Right hindlimb (tissue), 1 donor: Measurements from ENCODE around the gene TMEM272.

Source experiments
- DNase-seq: peaks from one replicate; pipeline ENCODE4 v3.0.0-alpha.2; 2018

Gene TMEM272

GRCh38 chr13:51803422-51804294 is 41.3 kb downstream of the TMEM272 start, which contains the start of gene DHRS12:
Gene DHRS12, minus strand, starts transcription at chr13:51804163. Its CDS starts 4,504 bp downstream, at chr13:51799659.
- DNase-seq, result peak; percentile 92

DNA sequence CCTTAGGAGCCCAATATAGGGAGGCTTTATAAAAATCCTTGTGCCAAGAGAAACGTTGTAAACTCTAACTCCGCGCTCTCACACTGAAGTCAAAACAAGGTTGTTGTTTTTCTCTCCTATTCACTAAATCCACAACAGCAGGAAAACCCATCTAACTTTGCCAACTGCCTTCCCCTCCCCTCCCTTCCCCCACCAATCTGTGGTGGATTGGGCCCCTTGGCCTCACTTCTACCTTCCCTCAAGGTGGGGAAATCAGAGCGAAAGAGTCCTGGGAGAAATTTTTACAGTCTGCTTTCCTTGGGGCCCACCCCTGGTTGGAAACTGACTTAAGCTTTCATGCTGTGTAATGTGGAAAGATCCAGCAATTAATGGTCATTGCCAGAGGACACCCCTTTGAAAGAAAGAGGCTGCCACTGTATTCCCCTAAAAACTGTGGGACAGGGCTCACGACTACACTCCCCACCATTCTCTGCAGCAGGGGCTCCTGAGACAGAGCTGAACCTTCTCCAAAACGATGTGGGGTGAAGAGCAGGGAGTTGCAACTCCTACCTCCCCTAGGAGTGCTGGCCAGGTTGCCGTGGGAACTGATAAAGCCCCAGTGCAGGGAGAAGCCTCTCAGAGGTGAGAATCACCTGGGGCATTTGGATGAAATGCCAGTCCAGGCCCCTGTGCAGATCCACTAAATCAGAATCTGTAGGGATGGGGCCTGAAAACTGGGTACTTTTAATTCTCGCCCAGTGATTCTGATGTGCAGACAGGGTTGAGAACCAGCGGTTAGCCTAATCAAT is 42.2 kb downstream of the TMEM272 start:
- no peak for DNase-seq

DNA sequence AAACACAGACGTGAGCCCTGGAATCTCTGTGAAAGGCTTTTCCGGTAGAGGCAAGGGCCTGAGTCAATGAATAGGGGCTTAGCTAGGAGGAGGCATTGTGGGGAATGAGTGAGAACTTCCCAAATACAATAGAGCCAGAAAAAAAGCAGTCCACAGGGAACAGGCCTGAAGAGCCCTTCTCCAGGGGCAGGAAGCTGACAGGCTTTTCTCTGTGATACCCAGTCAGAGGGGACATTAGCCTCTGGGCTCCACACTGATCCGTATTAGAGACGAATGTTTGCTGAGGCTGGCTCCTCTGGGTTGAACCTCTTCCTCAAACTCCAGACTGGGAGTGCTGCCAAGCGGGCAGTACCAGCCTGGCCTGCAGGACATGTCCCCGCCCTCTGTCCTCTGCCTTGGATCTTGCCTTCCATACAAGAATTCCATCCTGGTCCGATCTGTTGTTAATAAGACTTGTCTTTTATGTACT is 43.3 kb downstream of the TMEM272 start:
- no peak for DNase-seq

DNA sequence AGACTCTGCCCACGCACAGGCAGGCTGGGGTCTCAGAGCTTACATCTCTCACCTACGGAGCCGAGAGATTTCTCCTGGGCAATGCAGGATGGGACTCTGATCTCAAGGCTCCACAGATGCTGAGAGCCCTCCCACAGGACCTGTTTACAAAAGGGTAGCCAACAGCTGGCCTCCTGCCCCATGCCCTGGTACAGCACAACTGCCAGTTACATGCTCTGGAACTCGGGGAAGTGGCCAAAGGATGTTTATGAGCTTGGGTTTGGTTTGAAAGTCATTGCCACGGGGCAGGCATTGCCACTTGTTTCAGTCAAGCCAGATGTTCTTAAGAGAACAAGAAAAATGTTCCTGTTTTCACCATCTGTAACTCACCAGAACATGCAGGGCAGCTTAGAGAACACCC is 44.5 kb downstream of the TMEM272 start:
- DNase-seq, result no peak

DNA sequence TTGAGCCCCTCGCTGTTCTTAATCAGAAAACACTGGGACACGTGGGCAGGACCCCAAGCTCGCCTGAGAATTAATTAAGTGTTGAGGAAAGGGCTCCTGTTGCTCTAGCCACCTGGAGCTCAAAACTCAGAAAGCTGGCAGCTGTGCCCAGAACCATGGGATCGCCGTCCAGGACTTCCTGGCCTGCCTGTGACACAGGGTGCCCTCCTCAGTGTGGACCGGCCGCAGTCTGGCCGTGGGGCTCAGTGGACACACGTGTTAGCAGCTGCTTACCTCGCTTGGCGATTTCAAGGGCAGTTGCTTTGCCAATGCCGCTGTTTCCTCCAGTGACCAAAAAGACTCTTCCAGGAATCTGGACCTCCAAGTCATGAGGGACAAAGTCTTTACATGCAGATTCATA is 45.7 kb downstream of the TMEM272 start:
- no peak for DNase-seq

DNA sequence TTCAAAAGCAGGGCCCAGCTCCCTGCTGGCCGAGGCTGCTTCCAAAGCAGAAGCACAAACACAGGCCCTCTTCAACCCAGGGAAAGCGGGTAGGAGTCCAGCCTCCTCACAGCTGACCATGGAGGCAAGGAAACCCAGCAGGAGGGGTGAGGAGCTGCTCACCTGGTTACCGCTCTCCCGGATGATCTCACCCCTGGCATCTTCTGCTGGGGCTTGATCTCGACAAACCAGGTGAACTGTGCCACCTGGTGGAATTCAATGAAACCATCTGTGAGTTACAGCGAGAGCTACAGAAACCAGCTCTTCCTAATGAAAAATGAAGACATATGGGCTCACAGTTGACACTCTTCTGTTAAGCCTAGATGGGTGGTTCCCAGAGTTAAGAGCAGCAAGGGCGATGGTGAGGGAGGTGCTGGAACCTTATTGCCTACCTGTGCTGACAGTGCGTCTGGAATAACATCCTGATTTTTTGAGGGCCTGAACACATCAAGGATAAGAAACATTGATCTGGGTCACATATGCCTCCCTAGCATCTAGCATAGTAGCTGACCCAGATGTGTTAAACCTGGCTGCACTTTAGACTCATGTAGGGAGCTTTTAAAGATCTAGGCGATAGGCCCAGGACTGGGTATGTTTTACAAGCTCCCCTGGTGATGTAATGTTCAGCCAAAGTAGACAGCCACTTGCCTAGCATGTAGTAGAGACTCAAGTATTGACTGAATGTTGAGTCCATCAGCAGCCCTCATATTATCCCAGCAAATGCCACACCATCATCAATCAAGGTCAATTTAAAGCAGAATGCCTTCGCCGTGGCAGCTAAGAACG is 47.1 kb downstream of the TMEM272 start:
- DNase-seq, result peak; percentile 67

DNA sequence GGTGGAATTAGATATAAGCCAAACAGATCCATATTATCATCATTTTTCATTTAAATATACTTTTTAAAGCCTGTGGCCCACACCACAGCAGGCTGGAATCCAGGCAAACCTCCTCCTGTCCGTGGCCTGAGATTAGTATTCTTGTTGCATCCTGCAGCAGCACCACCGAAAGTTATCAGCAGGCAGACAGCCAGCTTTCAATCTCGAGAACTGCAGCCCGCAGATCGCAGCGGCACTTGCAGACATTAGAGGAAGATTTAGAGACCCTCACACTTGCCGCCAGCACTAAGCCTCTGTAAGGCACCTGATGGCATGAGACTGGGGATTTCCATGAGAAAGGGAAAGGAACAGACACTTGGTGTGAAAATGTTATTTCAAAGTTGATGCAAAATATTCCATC is 48.4 kb downstream of the TMEM272 start:
- no peak for DNase-seq

DNA sequence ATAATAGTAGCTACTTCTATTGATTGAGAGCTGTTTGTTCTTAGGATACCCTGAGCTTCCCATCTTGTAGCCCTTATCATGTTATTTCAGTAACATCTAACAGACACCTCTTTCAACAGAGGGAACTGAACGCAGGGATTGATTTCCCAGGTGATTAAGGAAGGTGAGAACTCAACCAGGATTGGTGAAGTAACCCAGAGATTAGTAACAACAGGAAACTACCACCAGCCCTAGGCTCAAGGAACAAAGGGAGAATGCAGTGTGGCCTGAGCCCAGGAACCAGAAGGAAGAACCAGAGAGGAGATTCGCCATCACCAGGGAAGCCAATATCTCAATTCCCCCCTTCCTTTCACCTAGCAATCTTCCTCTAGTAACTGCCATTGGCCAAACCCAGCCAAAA is 49.6 kb downstream of the TMEM272 start:
- DNase-seq, result no peak

DNA sequence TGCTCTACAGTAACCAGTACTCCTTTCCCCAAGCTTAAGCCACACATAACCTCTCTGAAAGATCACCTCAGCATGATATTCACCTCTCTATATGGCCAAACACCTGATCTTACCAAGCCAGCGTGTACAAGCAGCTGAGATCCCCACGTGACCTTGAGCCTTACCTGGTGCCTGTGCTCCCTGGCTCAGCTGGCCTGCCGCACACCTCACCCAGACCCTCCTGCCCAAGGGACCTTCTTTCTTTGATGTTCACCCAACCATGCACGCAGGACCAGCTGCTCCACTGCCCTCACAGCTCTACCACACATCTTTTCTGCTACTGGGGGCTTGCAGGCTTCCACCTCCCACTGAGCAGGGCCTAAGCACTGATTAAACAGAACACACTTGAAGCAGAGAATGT is 50.0 kb downstream of the TMEM272 start:
- DNase-seq, result no peak

DNA sequence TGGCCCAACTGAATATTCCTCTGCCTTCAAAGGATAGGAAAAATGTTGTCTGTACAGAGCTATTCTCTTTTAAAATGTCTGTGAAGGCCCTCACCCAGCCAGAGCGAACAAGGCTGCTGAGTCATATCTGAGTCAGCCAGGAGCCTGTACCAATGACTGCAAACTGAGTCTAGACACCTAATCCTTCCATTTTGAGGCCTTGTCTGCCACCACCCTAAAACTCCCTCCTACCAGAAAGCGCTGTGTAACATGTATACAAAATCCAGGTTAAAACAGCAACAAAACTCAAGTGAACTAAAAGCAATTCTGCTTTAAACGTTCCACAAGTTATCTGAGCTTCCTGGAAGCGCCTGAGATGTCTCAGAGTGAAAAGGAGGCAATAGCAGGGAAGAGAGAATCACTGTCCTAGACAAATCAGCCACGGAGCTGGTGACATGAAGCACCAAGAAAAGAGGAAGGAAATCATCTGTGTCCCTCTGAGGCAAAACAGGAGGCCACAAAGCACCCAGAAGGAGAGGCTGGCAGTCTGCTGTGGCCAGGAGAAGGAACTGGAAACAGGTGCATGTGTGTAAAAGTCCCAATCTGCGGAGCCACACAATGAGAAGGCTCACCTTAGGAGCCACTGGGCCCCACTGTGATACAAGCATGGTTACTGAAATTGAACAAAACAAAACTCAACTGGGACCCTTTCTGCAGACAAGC is 51.3 kb downstream of the TMEM272 start:
- no peak for DNase-seq

DNA sequence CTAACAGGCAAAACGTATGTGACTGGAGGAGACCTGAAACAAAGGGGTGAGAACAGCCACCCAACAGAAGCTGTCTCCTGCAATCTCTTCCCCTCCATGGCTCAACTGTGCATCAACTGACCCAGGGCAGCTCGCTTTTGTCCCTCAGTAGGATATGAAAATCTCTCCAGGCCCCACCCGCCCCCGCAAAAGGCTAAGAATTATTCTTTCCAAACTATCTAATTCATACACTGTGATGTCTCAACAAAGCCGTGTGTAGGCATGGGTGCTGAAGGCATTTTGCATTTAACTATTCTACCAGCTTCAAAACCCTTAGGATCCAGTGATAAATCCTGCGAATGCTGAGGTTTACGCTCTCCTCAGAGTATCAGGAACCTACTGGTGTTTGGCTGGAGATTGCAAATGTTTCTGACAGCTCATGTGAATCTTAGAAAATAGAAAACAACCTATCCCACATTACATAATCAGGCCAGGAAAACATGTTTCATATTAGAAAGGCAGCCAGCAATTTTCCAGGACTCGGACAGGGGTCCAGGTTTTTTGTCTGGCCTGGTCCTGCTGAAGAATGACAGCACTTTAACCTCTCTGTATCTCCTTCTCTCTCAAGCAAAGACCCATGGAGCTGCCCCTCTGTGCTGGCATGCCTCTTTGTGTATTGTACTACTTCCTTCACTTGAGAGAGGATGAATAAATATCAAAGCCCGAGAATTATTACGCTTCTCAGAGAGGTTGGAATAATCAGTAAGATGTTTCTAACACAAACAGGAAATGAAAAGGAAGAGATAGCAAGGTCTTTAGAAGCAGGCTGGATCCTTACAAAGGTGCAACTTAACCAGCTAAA is 58.3 kb downstream of the TMEM272 start:
- DNase-seq, result no peak

GRCh38 chr13:51785712-51786424 is 59.1 kb downstream of the TMEM272 start:
- no peak for DNase-seq

DNA sequence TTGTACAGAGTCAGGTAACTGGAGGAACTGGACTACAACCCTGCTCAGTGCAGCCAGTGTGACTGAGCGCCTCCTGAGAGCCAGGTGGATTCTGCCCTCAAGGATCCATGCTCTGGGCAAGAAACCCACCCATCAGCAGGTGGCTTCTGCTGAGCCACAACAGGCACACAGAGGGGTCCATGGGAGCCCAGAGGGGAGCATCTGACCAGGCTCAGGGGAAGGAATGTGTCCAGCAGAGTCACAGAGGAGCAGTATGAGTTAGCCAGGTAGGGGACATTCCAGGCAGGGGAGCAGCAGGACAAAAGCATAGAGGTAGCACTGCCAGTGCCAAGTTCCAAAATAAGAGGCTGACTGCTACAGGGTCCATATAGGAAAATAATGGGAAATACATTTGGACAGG is 60.9 kb downstream of the TMEM272 start:
- no peak for DNase-seq

- no peak for DNase-seq
These were observed 61.4 kb downstream of the TMEM272 start for GRCh38 chr13:51783428-51784094.

GRCh38 chr13:51782026-51782710 is 62.8 kb downstream of the TMEM272 start:
- DNase-seq, result no peak

- no peak for DNase-seq
These were observed 63.5 kb downstream of the TMEM272 start for GRCh38 chr13:51781246-51782022.

- no peak for DNase-seq
These were observed 64.9 kb downstream of the TMEM272 start for GRCh38 chr13:51780099-51780498.

DNA sequence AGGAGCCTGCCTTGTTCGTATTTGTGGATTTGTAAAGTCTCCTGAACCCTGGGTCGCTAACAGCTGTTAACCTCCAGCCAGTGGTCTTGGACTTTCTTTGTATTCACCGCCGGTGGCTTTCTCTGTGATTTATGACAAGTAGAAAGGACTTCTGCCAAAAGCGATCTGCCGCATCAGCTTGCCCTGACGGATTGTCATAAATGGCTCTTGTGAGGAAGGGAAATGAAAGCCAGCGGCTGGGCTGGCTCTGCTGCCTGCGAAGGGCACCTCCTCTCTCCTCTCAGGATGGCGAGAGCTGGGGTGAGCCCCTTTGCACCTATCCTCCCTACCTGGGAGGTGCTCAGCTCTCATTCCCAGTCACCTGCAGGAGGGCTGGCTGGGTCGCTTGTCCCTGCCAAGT is 66.6 kb downstream of the TMEM272 start:
- DNase-seq, result no peak

DNA sequence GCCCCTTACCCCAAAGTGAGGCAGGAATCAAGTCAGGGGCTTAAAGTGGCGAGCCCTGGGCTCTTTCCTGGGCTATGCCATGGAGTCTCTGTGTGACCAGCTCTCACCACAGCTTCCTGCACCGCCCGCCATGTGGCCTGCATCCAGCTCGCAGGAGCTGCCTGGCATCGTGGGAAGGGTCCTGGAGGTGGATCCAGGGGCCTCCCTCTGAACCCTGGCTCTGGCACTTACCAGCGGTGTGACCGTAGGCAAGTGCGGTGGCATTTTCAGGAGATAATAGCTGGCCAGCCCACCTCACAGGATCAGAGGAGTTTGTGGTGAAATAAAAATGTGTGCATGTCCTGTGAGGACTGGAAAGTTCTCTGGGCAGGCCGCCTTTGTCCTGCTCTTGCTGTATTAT is 67.1 kb downstream of the TMEM272 start:
- DNase-seq, result no peak
